Endothelial cell of umbilical vein (primary cell): ENCODE results near the gene C4orf50. TPM values are rescaled to one million over a fixed set of nuclear protein-coding genes. Genes with fewer than 3 reads are reported as not detected.

Experiments used
- BruUV-seq: library from RNA; stranded (reverse); fragments of 400-500 nt; replicated peaks from 2 replicates; lab custom pipeline; 2021; lab: Mats Ljungman, UMichigan
- CTCF ChIA-PET: fragments of 300-600, 350-600 bp; sonication (Branson Sonifier 250); formaldehyde crosslinking; loops from one replicate; lab custom pipeline; 2021; ENCODE audit warnings: antibody characterized with exemption, inconsistent platforms; lab: Charles Lee
- POLR2A ChIA-PET: fragments of 300-600, 350-600 bp; sonication (Branson Sonifier 250); formaldehyde crosslinking; loops from one replicate; lab custom pipeline; 2021; ENCODE audit warnings: antibody characterized with exemption, inconsistent platforms; lab: Charles Lee
- DNase-seq: peaks from one replicate; pipeline ENCODE4 v3.0.0-alpha.2; 2011; ENCODE audit warnings: low read depth, low spot score
- FAIRE-seq: peaks from 2 replicates; lab custom pipeline; 2011; peaks lifted over from hg19 to GRCh38; lab: Jason Lieb, UNC
- H2AFZ ChIP-seq: 2 replicates; pipeline ENCODE4 v1.6.0; 2012; ENCODE audit warnings: low read depth, low read length, control low read depth, inconsistent platforms
- H3K27ac ChIP-seq: 2 replicates; pipeline ENCODE4 v1.5.1; 2011; ENCODE audit warnings: low read depth, mild to moderate bottlenecking, control low read depth, low read length, moderate library complexity; ENCODE audit not compliant: insufficient read depth
- H3K27me3 ChIP-seq, 2 experiments: 2 replicates each; pipeline versions ENCODE4 v1.6.0 to v1.6.1; 2011; ENCODE audit warnings: low read length in 2 of 2, mixed read lengths in 1 of 2; ENCODE audit not compliant: control insufficient read depth in 2 of 2, insufficient read depth in 2 of 2
- H3K36me3 ChIP-seq, 2 experiments: 2 replicates in 1 of 2; 3 replicates in 1 of 2; pipeline ENCODE4 v1.5.1; 2011; ENCODE audit warnings: low read length in 2 of 2, mild to moderate bottlenecking in 1 of 2, moderate library complexity in 1 of 2; ENCODE audit not compliant: control insufficient read depth in 2 of 2, insufficient read depth in 2 of 2; ENCODE audit errors: extremely low read depth in 1 of 2
- H3K4me1 ChIP-seq: 3 replicates; pipeline ENCODE4 v1.5.1; 2011; ENCODE audit warnings: mild to moderate bottlenecking, low read length; ENCODE audit not compliant: control insufficient read depth, insufficient read depth; ENCODE audit errors: extremely low read depth
- H3K4me2 ChIP-seq: 2 replicates; pipeline ENCODE4 v1.6.1; 2011; ENCODE audit warnings: low read length, control low read depth, mixed read lengths; ENCODE audit not compliant: insufficient read depth
- H3K4me3 ChIP-seq, 3 experiments: fragments of 200-600 bp in 1 of 3; sonication (generic), shearing (Covaris generic) in 1 of 3; replicated peaks in 1 of 3; 2 replicates each; pipeline ENCODE4 v1.5.1; 2011 to 2016; ENCODE audit warnings: control low read depth in 3 of 3, low read length in 3 of 3, mild to moderate bottlenecking in 2 of 3, inconsistent platforms in 1 of 3, low read depth in 1 of 3, moderate library complexity in 1 of 3; ENCODE audit not compliant: insufficient read depth in 1 of 3
- H3K79me2 ChIP-seq: 2 replicates; pipeline ENCODE4 v1.6.0; 2012; ENCODE audit warnings: low read length, inconsistent platforms; ENCODE audit not compliant: control insufficient read depth, insufficient read depth
- H3K9ac ChIP-seq: replicated peaks from 2 replicates; pipeline ENCODE3; 2011; ENCODE audit warnings: low read length, control low read depth; ENCODE audit not compliant: insufficient read depth; ENCODE audit errors: extremely low read depth
- H3K9me1 ChIP-seq: replicated peaks from 3 replicates; pipeline ENCODE4 v1.6.0; 2011; ENCODE audit warnings: mild to moderate bottlenecking, low read length; ENCODE audit not compliant: control insufficient read depth, insufficient read depth; ENCODE audit errors: extremely low read depth
- H3K9me3 ChIP-seq: replicated peaks from 2 replicates; pipeline ENCODE4 v1.5.1; 2012; ENCODE audit warnings: low read length, inconsistent platforms; ENCODE audit not compliant: control insufficient read depth, insufficient read depth
- H4K20me1 ChIP-seq: replicated peaks from 2 replicates; pipeline ENCODE3; 2011; ENCODE audit warnings: mild to moderate bottlenecking, low read length; ENCODE audit not compliant: control insufficient read depth, insufficient read depth; ENCODE audit errors: extremely low read depth
- CTCF ChIP-seq, 2 donors: IDR thresholded peaks; 1 replicate in 1 of 2; 2 replicates in 1 of 2; pipeline ENCODE4 v1.5.1; 2011; ENCODE audit warnings: low read length in 2 of 2, mild to moderate bottlenecking in 2 of 2, moderate library complexity in 2 of 2, control low read depth in 1 of 2, inconsistent platforms in 1 of 2, low read depth in 1 of 2; ENCODE audit not compliant: insufficient read depth in 1 of 2; ENCODE audit errors: extremely low read depth in 1 of 2
- EZH2 ChIP-seq: IDR thresholded peaks from 2 replicates; pipeline ENCODE4 v1.6.1; 2012; ENCODE audit warnings: borderline replicate concordance, low read depth, mild to moderate bottlenecking, moderate library complexity, low read length, inconsistent platforms; ENCODE audit not compliant: severe bottlenecking
- FOS ChIP-seq: IDR thresholded peaks from 2 replicates; pipeline ENCODE4 v1.6.1; 2011; ENCODE audit warnings: mild to moderate bottlenecking, low read length, moderate library complexity, borderline replicate concordance; ENCODE audit not compliant: insufficient read depth
- GATA2 ChIP-seq: IDR thresholded peaks from 2 replicates; pipeline ENCODE4 v1.7.0; 2011; ENCODE audit warnings: low read depth, mild to moderate bottlenecking, moderate library complexity, mixed read lengths, low read length; ENCODE audit not compliant: insufficient read length, insufficient read depth
- JUN ChIP-seq: IDR thresholded peaks from 2 replicates; pipeline ENCODE4 v1.6.1; 2011; ENCODE audit warnings: borderline replicate concordance, low read depth; ENCODE audit not compliant: insufficient read length, insufficient read depth
- MAX ChIP-seq: IDR thresholded peaks from 2 replicates; pipeline ENCODE4 v1.6.1; 2011; ENCODE audit not compliant: insufficient read depth, insufficient read length
- MYC ChIP-seq: IDR thresholded peaks from one replicate; pipeline ENCODE4 v1.6.1; 2011; ENCODE audit warnings: mild to moderate bottlenecking, low read depth, low read length
- POLR2AphosphoS5 ChIP-seq: IDR thresholded peaks from 2 replicates; pipeline ENCODE4 v1.6.1; 2012; ENCODE audit warnings: low read depth, mild to moderate bottlenecking, control low read depth, low read length, moderate library complexity; ENCODE audit not compliant: insufficient read depth
- dilution Hi-C: fragments of 300-500 bp; cut with MboI; formaldehyde crosslinking; loops from one replicate; pipeline ENCODE4 v1.15.0; 2019; ENCODE audit warnings: low sequenced_read_pairs; ENCODE audit not compliant: extremely low pct_ligation_motif_present
- intact Hi-C: fragments of 100-400 bp; cut with micrococcal nuclease; formaldehyde crosslinking; loops from one replicate; pipeline ENCODE4 v1.10.0; 2022
- polyA plus RNA-seq, 4 experiments: library from polyadenylated mRNA; depleted of rRNA in 3 of 4; stranded (reverse) in 3 of 4; unstranded in 1 of 4; fragments of >200 nt; gene quantifications; 2 replicates each; pipeline versions ENCODE4 v1.2.1 to v1.2.3, GENCODE V29; 2011 to 2012; ENCODE audit warnings: missing spikeins in 1 of 4
- total RNA-seq: library from RNA; stranded (reverse); gene quantifications from 2 replicates; pipeline ENCODE4 v1.2.3, GENCODE V29; 2021

C4orf50 gene
- total and polyA plus RNA-seq, 2 donors (not counting 3 experiments of a cell fraction or from before 2014, with no cell fraction given), result not detected

GRCh38 chr4:5905714-5906113 is 112.5 kb downstream of the C4orf50 start:
- dilution Hi-C loops (no loop called here), intact Hi-C loops (no loop called here)
- H4K20me1 ChIP-seq, result no peaks in the 10 kb centered on the region
- no peaks in the 10 kb centered on the region for H3K27me3 ChIP-seq
- no peaks in the 10 kb centered on the region for H3K36me3 ChIP-seq
- no peaks in the 10 kb centered on the region for H3K79me2 ChIP-seq
- H3K4me1 ChIP-seq, result no peaks in the 10 kb centered on the region
- H3K9ac ChIP-seq, result no peak overlapping the region
- H3K9me1 ChIP-seq, result no peaks in the 10 kb centered on the region
- ChIA-PET CTCF (no interaction called here), POLR2A (no interaction called here)
- H2AFZ ChIP-seq, result no peak overlapping the region
- H3K27ac ChIP-seq, result no peak overlapping the region
- DNase-seq (no peak), FAIRE-seq (no peak)
- no peaks in the 10 kb centered on the region for H3K9me3 ChIP-seq
- H3K4me2 ChIP-seq, result no peak overlapping the region
- no TSS peak for BruUV-seq
- H3K4me3 ChIP-seq, result no peak overlapping the region
- TF ChIP-seq EZH2 (no peak), POLR2AphosphoS5 (no peak), JUN (no peak), MYC (no peak), CTCF (IDR thresholded peaks at IDR 0.05; ENCODE audit: extremely low read depth in 1 of 2, insufficient read depth in 1 of 2, low read depth in 1 of 2, low read length in 2 of 2) (no peak), GATA2 (no peak), FOS (no peak), MAX (no peak)
